ENCODE data around the gene AGT. TPM values are rescaled to one million over a fixed set of nuclear protein-coding genes. Genes with fewer than 3 reads are reported as not detected.

AGT gene
- total RNA-seq, 1 donor from 2014 or later: 0.26 TPM

GRCh38 chr1:230696218-230696617 lies 17.7 kb downstream of the AGT start:
- Mint-ChIP-seq H3K9me3 (no peaks in the 10 kb centered on the region), H3K4me1 (no peaks in the 10 kb centered on the region), H3K27me3 (ENCODE audit: low read depth) (no peaks in the 10 kb centered on the region), H3K27ac (ENCODE audit: unreplicated experiment) (no peak overlapping the region), H3K4me3 (no peak overlapping the region), H3K36me3 (ENCODE audit: low read depth) (peaks cover 7% of the 10 kb centered on the region)
- DNase-seq (ENCODE audit: low read depth, low spot score): no peak
- TF ChIP-seq CTCF (conservative IDR thresholded peaks at IDR 0.05): no peak

GRCh38 chr1:230694991-230695390 lies 18.9 kb downstream of the AGT start:
- H3K9me3 Mint-ChIP-seq: no peaks in the 10 kb centered on the region
- no peaks in the 10 kb centered on the region for H3K4me1 Mint-ChIP-seq
- H3K27me3 Mint-ChIP-seq (ENCODE audit: low read depth): no peaks in the 10 kb centered on the region
- no peak for DNase-seq (ENCODE audit: low read depth, low spot score)
- no peak overlapping the region for H3K4me3 Mint-ChIP-seq
- H3K27ac Mint-ChIP-seq (ENCODE audit: unreplicated experiment): no peak overlapping the region
- TF ChIP-seq CTCF (conservative IDR thresholded peaks at IDR 0.05): no peak
- peaks cover 7% of the 10 kb centered on the region for H3K36me3 Mint-ChIP-seq (ENCODE audit: low read depth)

GRCh38 chr1:230694464-230694863 lies 19.5 kb downstream of the AGT start:
- no peaks in the 10 kb centered on the region for H3K4me1 Mint-ChIP-seq
- DNase-seq (ENCODE audit: low read depth, low spot score): no peak
- no peak for TF ChIP-seq CTCF (conservative IDR thresholded peaks at IDR 0.05)
- no peak overlapping the region for H3K4me3 Mint-ChIP-seq
- no peaks in the 10 kb centered on the region for H3K27me3 Mint-ChIP-seq (ENCODE audit: low read depth)
- H3K27ac Mint-ChIP-seq (ENCODE audit: unreplicated experiment): no peak overlapping the region
- H3K36me3 Mint-ChIP-seq (ENCODE audit: low read depth): peaks cover 11% of the 10 kb centered on the region
- H3K9me3 Mint-ChIP-seq: no peaks in the 10 kb centered on the region

GRCh38 chr1:230693777-230694176 lies 20.1 kb downstream of the AGT start:
- Mint-ChIP-seq H3K4me3 (no peak overlapping the region), H3K4me1 (no peaks in the 10 kb centered on the region), H3K27me3 (ENCODE audit: low read depth) (no peaks in the 10 kb centered on the region), H3K36me3 (ENCODE audit: low read depth) (peaks cover 11% of the 10 kb centered on the region), H3K9me3 (no peaks in the 10 kb centered on the region), H3K27ac (ENCODE audit: unreplicated experiment) (peak overlapping the region; percentile 84)
- no peak for DNase-seq (ENCODE audit: low read depth, low spot score)
- no peak for TF ChIP-seq CTCF (conservative IDR thresholded peaks at IDR 0.05)

- Mint-ChIP-seq H3K9me3 (no peaks in the 10 kb centered on the region), H3K4me1 (no peaks in the 10 kb centered on the region), H3K27me3 (ENCODE audit: low read depth) (no peaks in the 10 kb centered on the region), H3K36me3 (ENCODE audit: low read depth) (peaks cover 14% of the 10 kb centered on the region), H3K27ac (ENCODE audit: unreplicated experiment) (no peak overlapping the region), H3K4me3 (no peak overlapping the region)
- no peak for TF ChIP-seq CTCF (conservative IDR thresholded peaks at IDR 0.05)
- no peak for DNase-seq (ENCODE audit: low read depth, low spot score)
Measured at GRCh38 chr1:230693221-230693620, 20.7 kb downstream of the AGT start.

GRCh38 chr1:230691615-230692014 lies 22.3 kb downstream of the AGT start:
- H3K27me3 Mint-ChIP-seq (ENCODE audit: low read depth): no peaks in the 10 kb centered on the region
- H3K27ac Mint-ChIP-seq (ENCODE audit: unreplicated experiment): no peak overlapping the region
- no peak for TF ChIP-seq CTCF (conservative IDR thresholded peaks at IDR 0.05)
- no peaks in the 10 kb centered on the region for H3K9me3 Mint-ChIP-seq
- H3K4me1 Mint-ChIP-seq: no peaks in the 10 kb centered on the region
- DNase-seq (ENCODE audit: low read depth, low spot score): no peak
- H3K4me3 Mint-ChIP-seq: no peak overlapping the region
- H3K36me3 Mint-ChIP-seq (ENCODE audit: low read depth): peaks cover 14% of the 10 kb centered on the region

Data from neural crest cell (in vitro differentiated cells).